Measurements from ENCODE around the gene CDC42BPA. TPM values are rescaled to one million over a fixed set of nuclear protein-coding genes. Genes with fewer than 3 reads are reported as not detected.
A peak's percentile ranks its signal among the peaks of the same experiment; 100 is the strongest.
"Not testable (repeated sequence)": the region's sequence is repeated elsewhere in the genome, so short reads cannot be mapped to it uniquely, and the experiment has no call there.

Gene CDC42BPA
- total and polyA plus RNA-seq, 11 donors = 9.8 to 33.8 (median 29.7) TPM

- 60 to 100% (median 96%) methylated on average over 1 of the region's 1 CpG for WGBS, 4 donors
- no peaks in the 10 kb centered on the region for H3K36me3 ChIP-seq
- DNase-seq (no peak), ATAC-seq (peak in 1 of 4 donors; percentile 11)
- H3K4me3 ChIP-seq = no peak overlapping the region
- H3K27me3 ChIP-seq = no peaks in the 10 kb centered on the region
- no peak overlapping the region for H3K27ac ChIP-seq
- peaks cover 0 to 11% (median 0%) of the 10 kb centered on the region in 12 donors for H3K4me1 ChIP-seq
- intact Hi-C loops (cut with DNase I) = no loop called here
- no peak for TF ChIP-seq POLR2A (IDR thresholded peaks at IDR 0.05)
- TF ChIP-seq, protein P1, sequence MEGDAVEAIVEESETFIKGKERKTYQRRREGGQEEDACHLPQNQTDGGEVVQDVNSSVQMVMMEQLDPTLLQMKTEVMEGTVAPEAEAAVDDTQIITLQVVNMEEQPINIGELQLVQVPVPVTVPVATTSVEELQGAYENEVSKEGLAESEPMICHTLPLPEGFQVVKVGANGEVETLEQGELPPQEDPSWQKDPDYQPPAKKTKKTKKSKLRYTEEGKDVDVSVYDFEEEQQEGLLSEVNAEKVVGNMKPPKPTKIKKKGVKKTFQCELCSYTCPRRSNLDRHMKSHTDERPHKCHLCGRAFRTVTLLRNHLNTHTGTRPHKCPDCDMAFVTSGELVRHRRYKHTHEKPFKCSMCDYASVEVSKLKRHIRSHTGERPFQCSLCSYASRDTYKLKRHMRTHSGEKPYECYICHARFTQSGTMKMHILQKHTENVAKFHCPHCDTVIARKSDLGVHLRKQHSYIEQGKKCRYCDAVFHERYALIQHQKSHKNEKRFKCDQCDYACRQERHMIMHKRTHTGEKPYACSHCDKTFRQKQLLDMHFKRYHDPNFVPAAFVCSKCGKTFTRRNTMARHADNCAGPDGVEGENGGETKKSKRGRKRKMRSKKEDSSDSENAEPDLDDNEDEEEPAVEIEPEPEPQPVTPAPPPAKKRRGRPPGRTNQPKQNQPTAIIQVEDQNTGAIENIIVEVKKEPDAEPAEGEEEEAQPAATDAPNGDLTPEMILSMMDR (IDR thresholded peaks at IDR 0.05) = no peak
- H3K9me3 ChIP-seq = peaks cover 0 to 13% (median 6%) of the 10 kb centered on the region in 12 donors
These were observed 36.9 kb downstream of the CDC42BPA start for GRCh38 chr1:227281371-227281770.

DNA sequence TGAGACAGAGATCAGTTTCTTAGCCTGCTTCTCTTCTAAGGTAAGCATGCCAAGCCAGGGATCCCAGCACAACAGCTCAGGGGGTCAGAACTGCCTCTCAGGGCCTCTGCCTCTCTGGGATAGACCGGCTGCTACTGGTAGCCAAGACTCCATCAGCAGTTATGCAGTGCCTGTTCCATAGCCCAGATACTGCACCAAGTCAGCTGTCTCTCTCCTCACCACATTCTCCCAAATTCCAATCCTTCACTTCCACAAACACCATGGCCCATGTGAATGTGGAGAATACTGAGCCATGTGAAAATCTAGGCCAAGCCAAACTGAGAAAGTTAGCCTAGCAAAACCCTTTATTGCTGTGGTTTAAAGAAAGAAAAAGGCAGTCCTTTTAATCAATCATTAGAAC is 37.5 kb downstream of the CDC42BPA start:
- WGBS, 4 donors = 94 to 100% (median 99%) methylated on average over 1 of the region's 1 CpG
- H3K4me1 ChIP-seq = peaks cover 0 to 11% (median 0%) of the 10 kb centered on the region in 12 donors
- H3K27ac ChIP-seq = no peak overlapping the region
- no peak for ATAC-seq
- no peak for DNase-seq
- TF ChIP-seq POLR2A (IDR thresholded peaks at IDR 0.05) = no peak
- TF ChIP-seq, protein P1 (IDR thresholded peaks at IDR 0.05) = no peak
- intact Hi-C loops (cut with DNase I) = no loop called here
- no peaks in the 10 kb centered on the region for H3K36me3 ChIP-seq
- peaks cover 0 to 8% (median under 1%) of the 10 kb centered on the region in 12 donors for H3K9me3 ChIP-seq
- no peak overlapping the region for H3K4me3 ChIP-seq
- no peaks in the 10 kb centered on the region for H3K27me3 ChIP-seq

GRCh38 chr1:227276156-227276693 is 42.1 kb downstream of the CDC42BPA start:
- 95 to 98% (median 97%) methylated on average over 27 to 44 of the region's 44 CpGs for WGBS, 4 donors
- DNase-seq = not testable (repeated sequence)

GRCh38 chr1:227273557-227273956 is 44.7 kb downstream of the CDC42BPA start:
- H3K36me3 ChIP-seq = no peaks in the 10 kb centered on the region
- no peaks in the 10 kb centered on the region for H3K27me3 ChIP-seq
- intact Hi-C loops (cut with DNase I) = no loop called here
- ATAC-seq (no peak), DNase-seq (no peak)
- H3K4me1 ChIP-seq = peaks cover 0 to 23% (median 9%) of the 10 kb centered on the region in 12 donors
- WGBS, 4 donors = 0 to 20% (median 10%) methylated on average over 2 of the region's 2 CpGs
- no peaks in the 10 kb centered on the region for H3K9me3 ChIP-seq
- H3K27ac ChIP-seq = no peak overlapping the region
- TF ChIP-seq, protein P1 (IDR thresholded peaks at IDR 0.05) = no peak
- TF ChIP-seq POLR2A (IDR thresholded peaks at IDR 0.05) = no peak
- no peak overlapping the region for H3K4me3 ChIP-seq

More at GRCh38 chr1:227276156-227276693, 42.1 kb downstream of the CDC42BPA start:
- H3K4me3 ChIP-seq; H3K27me3 ChIP-seq; H3K36me3 ChIP-seq; intact Hi-C loops (cut with DNase I); ATAC-seq; H3K27ac ChIP-seq; H3K9me3 ChIP-seq: not testable (repeated sequence)
- H3K4me1 ChIP-seq = peaks cover 0 to 14% (median 0%) of the 10 kb centered on the region in 12 donors

DNA sequence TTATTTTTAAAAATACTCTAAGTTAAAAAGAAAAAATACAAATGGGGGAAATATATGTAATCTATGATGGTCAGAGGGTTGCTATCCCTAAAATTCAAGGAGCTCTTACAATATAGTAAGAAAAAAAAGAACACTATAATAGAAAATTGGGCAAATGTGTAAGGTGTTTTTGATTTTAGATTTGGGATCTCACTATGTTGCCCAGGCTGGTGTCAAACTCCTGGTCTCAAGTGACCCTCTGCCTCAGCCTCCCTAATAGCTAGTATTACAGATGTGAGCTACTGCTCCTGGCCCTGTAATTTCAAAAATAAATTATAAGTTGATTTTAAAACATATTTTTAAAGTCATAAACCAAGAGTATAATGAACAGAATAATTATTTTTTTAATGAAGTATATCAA is 45.9 kb downstream of the CDC42BPA start:
- intact Hi-C loops (cut with DNase I) = no loop called here
- peaks cover 0 to 31% (median 11%) of the 10 kb centered on the region in 12 donors for H3K4me1 ChIP-seq
- no peak overlapping the region for H3K4me3 ChIP-seq
- TF ChIP-seq, protein P1 (IDR thresholded peaks at IDR 0.05) = no peak
- TF ChIP-seq POLR2A (IDR thresholded peaks at IDR 0.05) = no peak
- H3K27ac ChIP-seq = no peak overlapping the region
- ATAC-seq (no peak), DNase-seq (no peak)
- no peaks in the 10 kb centered on the region for H3K9me3 ChIP-seq
- H3K27me3 ChIP-seq = no peaks in the 10 kb centered on the region
- H3K36me3 ChIP-seq = no peaks in the 10 kb centered on the region
